Upper lobe of right lung (tissue), 1 donor: Measurements from ENCODE around the gene EIF1. TPM values are rescaled to one million over a fixed set of nuclear protein-coding genes. Genes with fewer than 3 reads are reported as not detected.

Experiments used
- ATAC-seq: fragments of 200-7000 bp; cut with Tn5 transposase; one replicate; pipeline ENCODE4 v1.9.1; 2020; ENCODE audit warnings: mild to moderate bottlenecking, moderate library complexity
- DNase-seq: peaks from one replicate; pipeline ENCODE4 v3.0.0-alpha.2; 2020
- H3K27ac ChIP-seq: fragments of 200-600 bp; one replicate; pipeline ENCODE4 v1.8.0; 2022
- H3K27me3 ChIP-seq: fragments of 200-600 bp; one replicate; pipeline ENCODE4 v1.8.0; 2022; ENCODE audit warnings: mild to moderate bottlenecking
- H3K36me3 ChIP-seq: fragments of 200-600 bp; one replicate; pipeline ENCODE4 v1.8.0; 2022
- H3K4me1 ChIP-seq: fragments of 200-600 bp; one replicate; pipeline ENCODE4 v1.8.0; 2022
- H3K4me3 ChIP-seq: fragments of 200-600 bp; one replicate; pipeline ENCODE4 v1.8.0; 2022; ENCODE audit warnings: mild to moderate bottlenecking
- H3K9me3 ChIP-seq: fragments of 200-600 bp; one replicate; pipeline ENCODE4 v1.8.0; 2022
- CTCF ChIP-seq: fragments of 200-600 bp; IDR thresholded peaks from one replicate; pipeline ENCODE4 v1.8.0; 2022; ENCODE audit warnings: antibody characterized with exemption
- intact Hi-C: fragments of 100-400 bp; cut with DNase I; formaldehyde crosslinking; loops from one replicate; pipeline ENCODE4 v1.11.0; 2022
- total RNA-seq: library from RNA; stranded (reverse); fragmentation: NEBNext Ultra II Directional; extraction: Animal tissue kit (Norgen Biotek cat#: 25700); gene quantifications from one replicate; pipeline ENCODE4 v1.2.1, GENCODE V29; 2021
- donor health status: DM: no; HTN: yes; CAD: no; lungs with severe emphysema.

The EIF1 gene
- total RNA-seq, 1 donor from 2014 or later = 974 TPM

- intact Hi-C loops = no loop called here
- no peaks in the 10 kb centered on the region for H3K27me3 ChIP-seq
- peaks cover 22% of the 10 kb centered on the region for H3K4me1 ChIP-seq
- no peaks in the 10 kb centered on the region for H3K9me3 ChIP-seq
- no peak overlapping the region for H3K4me3 ChIP-seq
- peak overlapping the region; percentile 78 for H3K27ac ChIP-seq
- ATAC-seq (peak; percentile 74), DNase-seq (peak; percentile 92)
- no peak for TF ChIP-seq CTCF
- H3K36me3 ChIP-seq = no peaks in the 10 kb centered on the region
Measured at GRCh38 chr17:41651625-41652460, 36.8 kb upstream of the EIF1 start.

GRCh38 chr17:41652461-41652970 is 36.2 kb upstream of the EIF1 start:
- no peaks in the 10 kb centered on the region for H3K27me3 ChIP-seq
- intact Hi-C loops = no loop called here
- ATAC-seq = no peak
- no peaks in the 10 kb centered on the region for H3K36me3 ChIP-seq
- H3K4me3 ChIP-seq = no peak overlapping the region
- peak; percentile 64 for DNase-seq
- peak overlapping the region; percentile 78 for H3K27ac ChIP-seq
- no peak for TF ChIP-seq CTCF
- H3K4me1 ChIP-seq = peaks cover 22% of the 10 kb centered on the region
- no peaks in the 10 kb centered on the region for H3K9me3 ChIP-seq

GRCh38 chr17:41653421-41653820 is 35.3 kb upstream of the EIF1 start:
- peak overlapping the region; percentile 86 for H3K27ac ChIP-seq
- no peaks in the 10 kb centered on the region for H3K9me3 ChIP-seq
- DNase-seq = no peak
- intact Hi-C loops = no loop called here
- H3K27me3 ChIP-seq = no peaks in the 10 kb centered on the region
- peaks cover 13% of the 10 kb centered on the region for H3K4me1 ChIP-seq
- no peak overlapping the region for H3K4me3 ChIP-seq
- H3K36me3 ChIP-seq = no peaks in the 10 kb centered on the region
- ATAC-seq = no peak
- no peak for TF ChIP-seq CTCF

- H3K27ac ChIP-seq = peak overlapping the region; percentile 86
- ATAC-seq = peak; percentile 81
- H3K4me1 ChIP-seq = peaks cover 8% of the 10 kb centered on the region
- intact Hi-C loops = no loop called here
- DNase-seq = peak; percentile 92
- no peak for TF ChIP-seq CTCF
- H3K9me3 ChIP-seq = no peaks in the 10 kb centered on the region
- H3K4me3 ChIP-seq = no peak overlapping the region
- no peaks in the 10 kb centered on the region for H3K27me3 ChIP-seq
- H3K36me3 ChIP-seq = no peaks in the 10 kb centered on the region
Measured at GRCh38 chr17:41653892-41654677, 34.6 kb upstream of the EIF1 start.

GRCh38 chr17:41654678-41655607 is 33.7 kb upstream of the EIF1 start:
- Histone ChIP-seq H3K4me1 (peaks cover 8% of the 10 kb centered on the region), H3K27me3 (no peaks in the 10 kb centered on the region), H3K4me3 (no peak overlapping the region), H3K9me3 (no peaks in the 10 kb centered on the region), H3K27ac (peak overlapping the region; percentile 86), H3K36me3 (no peaks in the 10 kb centered on the region)
- DNase-seq = no peak
- no peak for TF ChIP-seq CTCF
- no peak for ATAC-seq
- intact Hi-C loops = no loop called here
